Spleen (tissue), 7 donors: Measurements from ENCODE around the gene ARMC9.

Source experiments
- POLR2A ChIP-seq, 3 donors: fragments of 450-650 bp; IDR thresholded peaks; one replicate each; pipeline ENCODE4 v1.5.1; 2017; ENCODE audit warnings: antibody characterized with exemption in 3 of 3, mild to moderate bottlenecking in 1 of 3
- POLR2AphosphoS5 ChIP-seq, 3 donors: sonication (generic); formaldehyde crosslinking; IDR thresholded peaks; one replicate each; pipeline ENCODE4 v1.5.1; 2017; ENCODE audit warnings: antibody characterized with exemption in 3 of 3
- TF ChIP-seq, protein P1 (sequence below), 11 experiments: fragments of 200-600 bp in 7 of 11; fragments of 450-650 bp in 4 of 11; sonication (generic) in 4 of 11; IDR thresholded peaks in 8 of 11; conservative IDR thresholded peaks in 3 of 11; 1 replicate in 7 of 11; 2 replicates in 4 of 11; pipeline versions ENCODE4 v1.4.0 to v1.8.0; 2016 to 2021; ENCODE audit warnings: antibody characterized with exemption in 11 of 11, inconsistent platforms in 4 of 11, mild to moderate bottlenecking in 1 of 11
- donor health status: DM: no; HTN: no; CAD: no; lungs with moderate emphysema.
- donor health status: DM: no; HTN: no; CAD: no.
- donor health status: DM: no; HTN: no; CAD: no.

DNA sequence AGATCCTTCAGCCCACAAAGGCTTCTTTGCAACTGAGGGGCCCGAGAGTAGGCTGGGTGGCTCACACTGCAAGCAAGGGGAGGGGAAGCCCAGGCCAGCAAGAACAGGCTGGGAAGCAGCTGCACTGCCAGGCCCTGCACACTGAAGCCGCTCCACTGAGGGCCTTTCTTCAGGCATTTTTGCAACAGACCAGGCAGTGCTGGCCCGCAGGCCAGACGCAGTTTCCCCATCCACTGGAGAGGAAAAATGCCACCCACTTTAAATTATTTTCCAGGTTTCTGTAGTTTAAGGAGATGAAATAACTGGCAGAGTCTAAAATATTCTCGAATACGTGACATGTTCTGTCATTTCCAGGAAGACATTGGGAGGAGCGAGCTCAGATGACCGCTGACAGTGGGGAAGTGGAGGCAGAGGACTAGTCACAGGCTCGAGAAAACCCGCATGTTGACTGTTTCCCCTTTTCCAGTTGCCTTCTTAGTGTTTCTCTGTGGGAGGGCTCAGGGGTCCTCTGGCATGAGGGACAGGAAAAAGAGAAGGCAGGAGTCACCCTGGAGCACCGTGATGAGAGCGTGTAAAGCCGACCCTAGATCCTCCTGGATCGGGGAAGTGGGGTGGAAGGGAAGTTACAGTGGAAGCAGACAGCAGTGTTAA lies 143.8 kb downstream of the ARMC9 start:
- TF ChIP-seq POLR2AphosphoS5 (IDR thresholded peaks at IDR 0.05) (no peak), POLR2A (IDR thresholded peaks at IDR 0.05) (no peak)
- TF ChIP-seq, protein P1, sequence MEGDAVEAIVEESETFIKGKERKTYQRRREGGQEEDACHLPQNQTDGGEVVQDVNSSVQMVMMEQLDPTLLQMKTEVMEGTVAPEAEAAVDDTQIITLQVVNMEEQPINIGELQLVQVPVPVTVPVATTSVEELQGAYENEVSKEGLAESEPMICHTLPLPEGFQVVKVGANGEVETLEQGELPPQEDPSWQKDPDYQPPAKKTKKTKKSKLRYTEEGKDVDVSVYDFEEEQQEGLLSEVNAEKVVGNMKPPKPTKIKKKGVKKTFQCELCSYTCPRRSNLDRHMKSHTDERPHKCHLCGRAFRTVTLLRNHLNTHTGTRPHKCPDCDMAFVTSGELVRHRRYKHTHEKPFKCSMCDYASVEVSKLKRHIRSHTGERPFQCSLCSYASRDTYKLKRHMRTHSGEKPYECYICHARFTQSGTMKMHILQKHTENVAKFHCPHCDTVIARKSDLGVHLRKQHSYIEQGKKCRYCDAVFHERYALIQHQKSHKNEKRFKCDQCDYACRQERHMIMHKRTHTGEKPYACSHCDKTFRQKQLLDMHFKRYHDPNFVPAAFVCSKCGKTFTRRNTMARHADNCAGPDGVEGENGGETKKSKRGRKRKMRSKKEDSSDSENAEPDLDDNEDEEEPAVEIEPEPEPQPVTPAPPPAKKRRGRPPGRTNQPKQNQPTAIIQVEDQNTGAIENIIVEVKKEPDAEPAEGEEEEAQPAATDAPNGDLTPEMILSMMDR (IDR thresholded peaks at IDR 0.05 in 8 of 11, conservative IDR thresholded peaks at IDR 0.05 in 3 of 11) = no peak
